Left ventricle myocardium inferior (tissue), 1 donor: ENCODE results near the gene ZNF579. TPM values are rescaled to one million over a fixed set of nuclear protein-coding genes. Genes with fewer than 3 reads are reported as not detected.

Experiments used
- DNase-seq: peaks from one replicate; pipeline ENCODE4 v3.0.0-alpha.2; 2020
- H3K27ac ChIP-seq: fragments of 200-600 bp; replicated peaks from 2 replicates; pipeline ENCODE4 v1.8.0; 2021
- H3K27me3 ChIP-seq: fragments of 200-600 bp; 2 replicates; pipeline ENCODE4 v1.8.0; 2021; ENCODE audit warnings: low read depth
- H3K36me3 ChIP-seq: fragments of 200-600 bp; 2 replicates; pipeline ENCODE4 v1.8.0; 2021
- H3K4me1 ChIP-seq: fragments of 200-600 bp; 2 replicates; pipeline ENCODE4 v1.8.0; 2021
- H3K4me3 ChIP-seq: fragments of 200-600 bp; 2 replicates; pipeline ENCODE4 v1.8.0; 2021; ENCODE audit warnings: mild to moderate bottlenecking, moderate library complexity
- H3K9me3 ChIP-seq: fragments of 200-600 bp; replicated peaks from 2 replicates; pipeline ENCODE4 v1.8.0; 2021
- intact Hi-C: fragments of 100-400 bp; cut with micrococcal nuclease; formaldehyde crosslinking; loops from one replicate; pipeline ENCODE4 v1.11.0; 2022
- total RNA-seq: library from RNA; stranded (reverse); fragmentation: NEBNext Ultra II Directional; extraction: Animal tissue kit (Norgen Biotek cat#: 25700); gene quantifications from one replicate; pipeline ENCODE4 v1.2.1, GENCODE V29; 2021
- TF ChIP-seq, protein P1 (sequence below): fragments of 200-600 bp; IDR thresholded peaks from 2 replicates; pipeline ENCODE4 v1.8.0; 2021; ENCODE audit warnings: antibody characterized with exemption, mild to moderate bottlenecking, borderline replicate concordance
- donor health status: DM: no; HTN: yes; CAD: no; lungs with severe emphysema.

The ZNF579 gene
- total RNA-seq, 1 donor from 2014 or later = 11.5 TPM

DNA sequence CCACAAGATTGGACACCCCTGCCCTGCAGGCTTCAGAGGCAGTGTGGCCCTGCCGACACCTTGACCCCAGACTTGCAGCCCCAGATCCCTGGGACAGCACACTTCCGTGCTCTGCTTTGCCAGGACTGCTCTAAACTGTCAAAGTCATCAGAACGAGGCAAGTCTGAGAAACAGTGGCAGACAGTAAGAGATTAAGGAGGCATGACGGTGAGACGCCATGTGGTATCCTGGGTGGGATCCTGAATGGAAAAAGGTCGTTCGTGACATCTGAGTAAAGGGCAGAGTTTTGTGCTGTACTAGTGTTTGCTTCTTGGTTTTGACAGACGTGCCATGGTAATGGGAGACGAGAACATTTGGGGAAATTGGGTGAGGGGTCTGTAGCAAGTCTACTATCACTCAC is 13.8 kb downstream of the ZNF579 start:
- intact Hi-C loops = no loop called here

DNA sequence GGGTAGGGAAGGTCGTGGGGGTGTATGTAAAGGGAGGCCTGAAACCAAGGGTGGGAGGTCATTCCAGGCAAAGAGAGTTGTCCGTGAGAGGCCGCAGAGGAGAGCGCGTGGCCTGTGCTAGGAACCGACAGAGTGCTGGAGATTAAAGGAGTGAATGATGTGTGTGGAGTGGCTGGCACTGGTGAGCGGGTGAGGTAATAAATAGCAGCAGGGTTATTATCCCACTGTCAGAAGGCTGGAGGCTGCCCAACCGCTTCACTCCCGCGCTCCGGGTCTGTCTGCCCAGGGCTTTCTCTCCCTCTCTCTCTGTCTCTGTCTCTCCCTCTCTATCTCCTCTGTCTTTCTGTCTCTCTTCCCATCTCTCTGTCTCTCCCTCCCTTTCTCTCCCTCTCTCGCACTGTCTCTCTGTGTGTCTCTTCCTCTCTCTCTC is 17.4 kb downstream of the ZNF579 start:
- Histone ChIP-seq H3K4me3 (peak overlapping the region; percentile 58), H3K27me3 (peaks cover 14% of the 10 kb centered on the region), H3K4me1 (peaks cover 8% of the 10 kb centered on the region), H3K36me3 (no peaks in the 10 kb centered on the region), H3K9me3 (no peaks in the 10 kb centered on the region), H3K27ac (peak overlapping the region; percentile 89)
- intact Hi-C loops = no loop called here
- peak; percentile 79 for DNase-seq
- TF ChIP-seq, protein P1, sequence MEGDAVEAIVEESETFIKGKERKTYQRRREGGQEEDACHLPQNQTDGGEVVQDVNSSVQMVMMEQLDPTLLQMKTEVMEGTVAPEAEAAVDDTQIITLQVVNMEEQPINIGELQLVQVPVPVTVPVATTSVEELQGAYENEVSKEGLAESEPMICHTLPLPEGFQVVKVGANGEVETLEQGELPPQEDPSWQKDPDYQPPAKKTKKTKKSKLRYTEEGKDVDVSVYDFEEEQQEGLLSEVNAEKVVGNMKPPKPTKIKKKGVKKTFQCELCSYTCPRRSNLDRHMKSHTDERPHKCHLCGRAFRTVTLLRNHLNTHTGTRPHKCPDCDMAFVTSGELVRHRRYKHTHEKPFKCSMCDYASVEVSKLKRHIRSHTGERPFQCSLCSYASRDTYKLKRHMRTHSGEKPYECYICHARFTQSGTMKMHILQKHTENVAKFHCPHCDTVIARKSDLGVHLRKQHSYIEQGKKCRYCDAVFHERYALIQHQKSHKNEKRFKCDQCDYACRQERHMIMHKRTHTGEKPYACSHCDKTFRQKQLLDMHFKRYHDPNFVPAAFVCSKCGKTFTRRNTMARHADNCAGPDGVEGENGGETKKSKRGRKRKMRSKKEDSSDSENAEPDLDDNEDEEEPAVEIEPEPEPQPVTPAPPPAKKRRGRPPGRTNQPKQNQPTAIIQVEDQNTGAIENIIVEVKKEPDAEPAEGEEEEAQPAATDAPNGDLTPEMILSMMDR = no peak

More for the DNA sequence above, 13.8 kb downstream of the ZNF579 start:
- Histone ChIP-seq H3K9me3 (no peaks in the 10 kb centered on the region), H3K4me1 (peaks cover 8% of the 10 kb centered on the region), H3K4me3 (no peak overlapping the region), H3K27me3 (peaks cover 14% of the 10 kb centered on the region), H3K36me3 (no peaks in the 10 kb centered on the region), H3K27ac (no peak overlapping the region)
- no peak for DNase-seq
- TF ChIP-seq, protein P1 = no peak

DNA sequence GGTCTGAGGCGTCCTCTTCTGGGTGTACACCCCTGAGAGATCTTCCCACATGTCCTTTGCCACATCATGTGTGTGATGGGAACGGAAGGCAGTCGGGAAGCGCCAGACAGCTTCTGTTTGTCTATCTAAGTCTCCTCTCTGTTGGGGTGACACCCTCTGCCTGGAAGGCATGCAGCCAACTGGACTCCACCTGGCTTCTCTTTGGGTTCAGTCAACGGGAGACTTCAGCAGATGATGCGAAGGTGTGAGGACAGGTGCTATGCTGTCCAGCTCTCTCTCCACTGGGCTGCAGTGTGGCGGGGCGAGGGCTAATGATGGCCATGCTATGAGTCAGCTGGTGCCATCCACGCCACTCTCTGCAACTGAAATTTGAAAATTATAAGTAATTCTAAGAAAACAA is 21.0 kb downstream of the ZNF579 start:
- DNase-seq = no peak
- H3K9me3 ChIP-seq = no peaks in the 10 kb centered on the region
- TF ChIP-seq, protein P1 = no peak
- peaks cover 8% of the 10 kb centered on the region for H3K4me1 ChIP-seq
- H3K36me3 ChIP-seq = no peaks in the 10 kb centered on the region
- intact Hi-C loops = no loop called here
- H3K27ac ChIP-seq = no peak overlapping the region
- H3K27me3 ChIP-seq = peaks cover 8% of the 10 kb centered on the region
- no peak overlapping the region for H3K4me3 ChIP-seq

DNA sequence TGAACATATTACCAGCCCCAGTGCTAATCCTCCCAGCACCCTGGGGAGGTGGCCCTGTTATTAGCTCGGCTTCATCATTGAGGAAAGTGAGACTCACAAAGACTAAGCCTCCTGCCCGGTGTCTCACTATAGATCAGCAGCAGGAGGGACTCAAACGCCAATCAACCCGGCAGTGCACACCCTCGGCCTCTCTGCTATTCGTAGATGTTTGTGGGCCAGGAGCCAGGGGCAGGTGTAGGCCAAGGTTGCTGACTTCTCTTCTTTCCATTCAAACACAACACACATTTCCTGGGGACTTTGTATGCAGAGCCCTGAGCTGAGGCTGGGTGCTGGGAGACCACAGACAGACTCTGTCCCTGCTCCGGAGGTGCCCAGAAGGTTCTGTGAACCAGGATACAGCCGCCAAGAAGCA is 25.9 kb downstream of the ZNF579 start:
- Histone ChIP-seq H3K9me3 (no peaks in the 10 kb centered on the region), H3K4me3 (no peak overlapping the region), H3K27me3 (peaks cover 4% of the 10 kb centered on the region), H3K4me1 (peaks cover 5% of the 10 kb centered on the region), H3K27ac (no peak overlapping the region), H3K36me3 (no peaks in the 10 kb centered on the region)
- no peak for DNase-seq
- TF ChIP-seq, protein P1 = no peak
- intact Hi-C loops = no loop called here

DNA sequence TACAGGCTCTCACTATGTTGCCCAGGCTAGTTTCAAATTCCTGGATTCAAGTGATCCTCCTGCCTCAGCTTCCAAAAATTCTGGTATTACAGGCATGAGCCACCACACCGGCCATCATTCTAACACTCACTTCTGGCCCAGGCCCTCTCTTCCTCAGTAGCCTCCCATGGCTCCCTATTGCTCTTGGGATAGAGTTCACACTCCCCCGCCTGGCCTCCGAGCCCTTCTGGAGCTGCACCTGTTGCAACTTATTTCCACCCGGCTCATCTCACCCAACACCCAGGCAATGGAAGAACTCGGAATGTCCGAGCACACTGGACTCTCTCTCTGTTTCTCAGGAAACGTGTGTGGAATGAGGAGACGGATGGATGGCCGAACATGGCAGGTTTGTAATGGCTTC is 26.3 kb downstream of the ZNF579 start:
- Histone ChIP-seq H3K27me3 (peaks cover 5% of the 10 kb centered on the region), H3K4me1 (peaks cover 10% of the 10 kb centered on the region), H3K27ac (no peak overlapping the region), H3K4me3 (no peak overlapping the region), H3K9me3 (no peaks in the 10 kb centered on the region), H3K36me3 (no peaks in the 10 kb centered on the region)
- no peak for DNase-seq
- intact Hi-C loops = no loop called here
- TF ChIP-seq, protein P1 = no peak
